Neural crest cell (in vitro differentiated cells): ENCODE data around the gene MESP1. TPM values are rescaled to one million over a fixed set of nuclear protein-coding genes. Genes with fewer than 3 reads are reported as not detected.
"Not testable (repeated sequence)": the region's sequence is repeated elsewhere in the genome, so short reads cannot be mapped to it uniquely, and the experiment has no call there.

Source experiments
- DNase-seq: peaks from one replicate; pipeline ENCODE4 v3.0.0; 2021; ENCODE audit warnings: low read depth, mixed read lengths, low spot score
- H3K27ac Mint-ChIP-seq: one replicate; pipeline ENCODE4 v1.8.0; 2021; ENCODE audit warnings: mild to moderate bottlenecking, mixed read lengths; ENCODE audit not compliant: unreplicated experiment
- H3K27me3 Mint-ChIP-seq: 2 replicates; pipeline ENCODE4 v1.8.0; 2021; ENCODE audit warnings: low read depth, mild to moderate bottlenecking, mixed read lengths
- H3K36me3 Mint-ChIP-seq: 2 replicates; pipeline ENCODE4 v1.8.0; 2021; ENCODE audit warnings: low read depth, mild to moderate bottlenecking, mixed read lengths
- H3K4me1 Mint-ChIP-seq: 2 replicates; pipeline ENCODE4 v1.8.0; 2021; ENCODE audit warnings: mixed read lengths
- H3K4me3 Mint-ChIP-seq: one replicate; pipeline ENCODE4 v1.8.0; 2021; ENCODE audit warnings: mild to moderate bottlenecking, mixed read lengths
- H3K9me3 Mint-ChIP-seq: 2 replicates; pipeline ENCODE4 v1.8.0; 2021; ENCODE audit warnings: mixed read lengths
- CTCF ChIP-seq: fragments of 200-600 bp; sonication (generic); conservative IDR thresholded peaks from 2 replicates; pipeline ENCODE4 v1.5.0; 2021; ENCODE audit warnings: antibody characterized with exemption, mild to moderate bottlenecking
- total RNA-seq: library from RNA; stranded (reverse); gene quantifications from 2 replicates; pipeline ENCODE4 v1.2.1, GENCODE V29; 2021

Gene MESP1
- total RNA-seq, 1 donor from 2014 or later = 2.3 TPM

- peaks cover 5% of the 10 kb centered on the region for H3K36me3 Mint-ChIP-seq
- H3K4me1 Mint-ChIP-seq = peaks cover 13% of the 10 kb centered on the region
- peaks cover 9% of the 10 kb centered on the region for H3K27me3 Mint-ChIP-seq
- H3K9me3 Mint-ChIP-seq = peaks cover 8% of the 10 kb centered on the region
- TF ChIP-seq CTCF = no peak
- no peak overlapping the region for H3K4me3 Mint-ChIP-seq
- no peak overlapping the region for H3K27ac Mint-ChIP-seq
- no peak for DNase-seq
Measured at GRCh38 chr15:89783111-89783860, 32.2 kb upstream of the MESP1 start.

DNA sequence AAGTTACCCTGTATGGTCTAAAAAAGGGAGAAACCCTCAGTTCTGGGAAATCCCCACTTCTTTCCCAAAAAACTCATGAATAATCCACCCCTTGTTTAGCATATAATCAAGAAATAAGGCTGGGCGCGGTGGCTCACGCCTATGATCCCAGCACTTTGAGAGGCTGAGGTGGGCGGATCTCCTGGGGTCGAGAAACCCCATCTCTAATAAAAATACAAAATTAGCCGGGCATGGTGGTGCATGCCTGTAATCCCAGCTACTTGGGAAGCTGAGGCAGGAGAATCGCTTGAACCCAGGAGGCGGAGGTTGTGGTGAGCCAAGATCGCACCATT is 31.5 kb upstream of the MESP1 start:
- DNase-seq, H3K36me3 Mint-ChIP-seq, H3K9me3 Mint-ChIP-seq, H3K27ac Mint-ChIP-seq, H3K4me3 Mint-ChIP-seq: not testable (repeated sequence)
- Mint-ChIP-seq H3K27me3 (peaks cover 11% of the 10 kb centered on the region), H3K4me1 (peaks cover 13% of the 10 kb centered on the region)

- H3K4me1 Mint-ChIP-seq = peaks cover 13% of the 10 kb centered on the region
Measured at GRCh38 chr15:89781891-89782618, 31.0 kb upstream of the MESP1 start.

DNA sequence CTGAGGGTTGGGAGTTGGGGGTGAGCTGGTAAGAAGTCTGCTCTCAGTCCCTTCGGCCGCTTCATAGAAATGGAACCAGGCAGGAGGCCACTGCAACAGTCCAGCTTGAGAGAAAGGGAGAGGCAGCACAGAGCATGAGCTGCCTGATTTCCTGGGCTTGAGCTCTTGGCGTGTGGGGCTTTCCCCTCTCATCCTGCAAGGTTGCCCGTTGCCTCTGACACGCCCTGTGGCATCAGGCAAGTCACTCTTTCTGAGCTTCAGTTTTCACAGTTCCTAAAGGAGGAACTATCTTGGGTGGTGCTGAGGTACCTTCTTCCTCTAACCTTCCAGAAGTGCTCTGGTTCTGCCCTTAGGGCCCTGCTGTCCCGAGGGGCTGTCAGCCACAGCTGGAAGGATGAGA is 30.0 kb upstream of the MESP1 start:
- Mint-ChIP-seq H3K4me1 (peaks cover 13% of the 10 kb centered on the region), H3K27ac (no peak overlapping the region), H3K9me3 (no peaks in the 10 kb centered on the region), H3K27me3 (peaks cover 17% of the 10 kb centered on the region), H3K4me3 (no peak overlapping the region), H3K36me3 (no peaks in the 10 kb centered on the region)
- no peak for DNase-seq
- no peak for TF ChIP-seq CTCF

More at GRCh38 chr15:89781891-89782618, 31.0 kb upstream of the MESP1 start:
- Mint-ChIP-seq H3K9me3 (no peaks in the 10 kb centered on the region), H3K27ac (no peak overlapping the region), H3K27me3 (peaks cover 16% of the 10 kb centered on the region), H3K36me3 (no peaks in the 10 kb centered on the region), H3K4me3 (no peak overlapping the region)
- TF ChIP-seq CTCF = no peak
- DNase-seq = no peak

DNA sequence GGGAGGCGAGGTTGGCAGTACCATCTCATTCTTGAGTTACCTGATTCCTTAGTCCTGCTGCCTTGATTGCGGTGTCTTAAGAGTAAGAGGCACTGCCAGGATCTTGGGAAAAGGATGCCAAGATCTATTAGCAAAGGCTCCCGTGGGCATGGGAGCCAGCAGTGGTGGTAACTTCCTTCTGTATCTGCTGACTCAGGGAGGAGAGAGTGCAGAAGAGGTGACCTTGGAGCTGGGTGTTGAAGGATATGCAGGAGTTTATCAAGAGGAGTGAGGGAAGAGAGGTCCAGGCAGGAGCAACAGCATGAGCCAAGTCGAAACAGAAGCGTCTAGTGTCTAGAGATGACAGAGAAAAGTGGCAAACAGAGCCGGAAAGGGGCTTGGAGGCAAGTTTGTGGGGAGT is 29.6 kb upstream of the MESP1 start:
- Mint-ChIP-seq H3K4me1 (peaks cover 13% of the 10 kb centered on the region), H3K9me3 (no peaks in the 10 kb centered on the region), H3K4me3 (no peak overlapping the region), H3K36me3 (no peaks in the 10 kb centered on the region), H3K27ac (no peak overlapping the region), H3K27me3 (peaks cover 17% of the 10 kb centered on the region)
- no peak for DNase-seq
- no peak for TF ChIP-seq CTCF

GRCh38 chr15:89778861-89779260 is 27.8 kb upstream of the MESP1 start:
- Mint-ChIP-seq H3K4me1 (peaks cover 13% of the 10 kb centered on the region), H3K4me3 (no peak overlapping the region), H3K27me3 (peaks cover 17% of the 10 kb centered on the region), H3K27ac (no peak overlapping the region), H3K36me3 (no peaks in the 10 kb centered on the region), H3K9me3 (no peaks in the 10 kb centered on the region)
- DNase-seq = no peak
- no peak for TF ChIP-seq CTCF
